BLaER1 (cell line): ENCODE data around the gene EP400.

Experiments used
- H3K27ac ChIP-seq: shearing (Covaris generic); formaldehyde crosslinking; 2 replicates; pipeline ENCODE4 v1.8.1; 2022
- H3K27me3 ChIP-seq: shearing (Covaris generic); formaldehyde crosslinking; 2 replicates; pipeline ENCODE4 v1.8.1; 2022
- H3K36me3 ChIP-seq: shearing (Covaris generic); formaldehyde crosslinking; 2 replicates; pipeline ENCODE4 v1.8.1; 2022
- H3K4me1 ChIP-seq: shearing (Covaris generic); formaldehyde crosslinking; 2 replicates; pipeline ENCODE4 v1.8.1; 2022
- H3K4me2 ChIP-seq: shearing (Covaris generic); formaldehyde crosslinking; 2 replicates; pipeline ENCODE4 v1.8.1; 2022
- H3K4me3 ChIP-seq: shearing (Covaris generic); formaldehyde crosslinking; 2 replicates; pipeline ENCODE4 v1.8.1; 2022
- H3K9ac ChIP-seq: shearing (Covaris generic); formaldehyde crosslinking; 2 replicates; pipeline ENCODE4 v1.8.1; 2022
- H3K9me3 ChIP-seq: shearing (Covaris generic); formaldehyde crosslinking; 2 replicates; pipeline ENCODE4 v1.8.1; 2022
- H4K20me1 ChIP-seq: shearing (Covaris generic); formaldehyde crosslinking; 2 replicates; pipeline ENCODE4 v1.8.1; 2022
- Cebpa-rat ChIP-seq: shearing (Covaris generic); IDR thresholded peaks from 2 replicates; pipeline ENCODE4 v1.8.1; 2022

The EP400 gene

DNA sequence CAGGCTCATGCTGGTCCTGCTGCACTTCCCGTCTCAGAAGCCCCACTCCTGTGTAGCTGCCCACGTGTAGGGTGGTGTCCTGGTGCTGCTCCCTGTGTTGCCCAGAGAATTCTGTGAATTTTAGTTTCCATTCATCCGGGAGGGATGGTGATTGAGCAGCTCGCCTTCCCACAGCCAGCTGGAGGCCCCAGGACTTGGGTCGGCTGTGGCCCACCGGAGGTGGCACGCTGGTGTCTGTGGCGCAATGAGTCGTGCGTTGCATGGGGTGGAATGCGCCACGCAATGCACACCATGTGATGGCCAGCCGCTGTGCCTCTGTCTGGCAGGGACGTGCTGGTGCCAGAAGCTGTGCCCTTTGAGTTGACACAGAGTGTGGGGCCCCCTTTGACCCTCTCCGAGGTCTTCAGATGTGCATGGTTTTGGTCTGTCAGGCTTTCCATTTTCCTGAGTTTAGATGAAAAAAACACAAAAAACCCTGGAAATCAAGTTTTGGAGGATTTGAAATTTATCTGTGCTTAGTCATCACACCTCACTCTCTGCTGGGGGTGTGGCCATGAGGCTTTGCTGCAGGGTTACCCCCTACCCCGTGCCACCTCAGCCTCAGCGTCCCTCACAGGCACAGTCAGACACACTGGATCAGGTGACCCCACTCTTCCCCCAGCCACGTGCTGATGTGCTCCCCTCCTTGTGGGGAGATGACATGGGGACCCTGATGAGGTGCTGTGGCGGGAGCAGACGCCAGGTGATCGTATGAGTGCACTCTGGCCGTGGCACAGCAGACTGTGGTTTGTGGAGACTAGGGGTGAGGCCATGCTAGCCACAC is 64.6 kb downstream of the EP400 start:
- Histone ChIP-seq H3K27me3 (no peaks in the 10 kb centered on the region), H3K36me3 (peaks cover 99% of the 10 kb centered on the region), H3K4me2 (no peak overlapping the region), H3K9ac (no peak overlapping the region), H3K4me1 (no peaks in the 10 kb centered on the region; the same call in 1 of the 2 replicates), H3K4me3 (no peak overlapping the region), H4K20me1 (no peaks in the 10 kb centered on the region; the same call in 1 of the 2 replicates), H3K9me3 (no peaks in the 10 kb centered on the region), H3K27ac (no peak overlapping the region)
- no peak for TF ChIP-seq Cebpa-rat

DNA sequence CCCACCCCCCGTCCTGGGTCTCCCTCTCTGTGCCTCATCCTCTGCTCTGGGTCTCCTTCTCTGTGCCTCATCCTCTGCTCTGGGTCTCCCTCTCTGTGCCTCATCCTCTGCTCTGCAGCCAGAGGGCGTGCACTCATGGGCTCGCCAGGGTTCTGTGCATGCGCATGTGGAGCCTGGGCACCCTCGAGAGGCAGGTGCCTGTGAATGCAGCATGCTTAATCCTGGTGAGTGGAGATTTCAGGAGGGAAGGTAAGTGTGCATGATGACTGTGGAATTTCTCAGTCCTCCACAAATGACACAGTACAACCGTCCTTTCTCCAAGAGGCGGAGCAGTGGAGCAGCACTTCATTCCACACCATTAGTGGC is 65.2 kb downstream of the EP400 start:
- Histone ChIP-seq H3K36me3 (peaks cover 100% of the 10 kb centered on the region), H3K9ac (no peak overlapping the region), H3K4me3 (no peak overlapping the region), H3K4me1 (no peaks in the 10 kb centered on the region), H3K4me2 (no peak overlapping the region), H3K9me3 (no peaks in the 10 kb centered on the region), H3K27ac (no peak overlapping the region), H4K20me1 (no peaks in the 10 kb centered on the region; the same call in 1 of the 2 replicates), H3K27me3 (no peaks in the 10 kb centered on the region)
- TF ChIP-seq Cebpa-rat: no peak

DNA sequence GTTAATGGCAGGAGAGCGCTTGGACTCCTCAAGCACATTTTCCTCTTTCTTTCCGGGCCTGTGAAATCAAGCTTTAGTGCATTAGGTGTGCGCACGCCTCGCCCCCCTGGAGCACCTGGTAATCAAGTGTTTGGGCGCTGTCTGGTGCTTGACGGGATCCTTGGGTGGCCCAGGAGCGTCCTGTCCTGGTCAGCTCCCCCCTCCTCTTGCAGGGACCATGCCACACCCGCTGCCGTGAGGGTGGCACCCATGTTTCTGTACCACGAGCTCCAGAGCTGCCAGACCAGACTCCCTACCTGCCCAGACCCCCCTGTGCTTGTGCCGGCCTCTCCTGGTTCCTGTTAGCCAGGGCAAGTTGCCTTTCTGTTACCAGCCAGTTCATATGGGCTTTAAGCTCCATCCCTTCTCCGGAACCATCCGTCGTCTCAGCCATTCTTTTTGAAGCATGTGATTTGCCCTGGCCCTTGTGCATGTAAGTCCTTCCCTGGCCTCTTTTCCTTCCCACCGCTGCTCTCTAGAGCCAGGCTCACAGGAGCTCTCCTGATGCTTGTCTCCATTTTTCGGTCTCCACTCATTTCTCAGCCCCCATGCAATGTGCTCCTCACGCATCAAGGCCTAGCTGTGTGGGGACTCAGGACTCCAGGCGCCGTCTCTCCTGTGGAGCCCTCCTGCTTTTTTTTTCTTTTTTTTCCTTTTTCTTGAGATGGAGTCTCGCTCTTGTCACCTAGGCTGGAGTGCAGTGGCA is 66.1 kb downstream of the EP400 start:
- no peak overlapping the region for H3K4me3 ChIP-seq
- no peaks in the 10 kb centered on the region for H3K9me3 ChIP-seq
- H3K27ac ChIP-seq: no peak overlapping the region
- H3K4me2 ChIP-seq: no peak overlapping the region
- H3K9ac ChIP-seq: no peak overlapping the region
- H4K20me1 ChIP-seq: no peaks in the 10 kb centered on the region; the same call in 1 of the 2 replicates
- TF ChIP-seq Cebpa-rat: no peak
- no peaks in the 10 kb centered on the region for H3K4me1 ChIP-seq
- no peaks in the 10 kb centered on the region for H3K27me3 ChIP-seq
- peaks cover 100% of the 10 kb centered on the region for H3K36me3 ChIP-seq

DNA sequence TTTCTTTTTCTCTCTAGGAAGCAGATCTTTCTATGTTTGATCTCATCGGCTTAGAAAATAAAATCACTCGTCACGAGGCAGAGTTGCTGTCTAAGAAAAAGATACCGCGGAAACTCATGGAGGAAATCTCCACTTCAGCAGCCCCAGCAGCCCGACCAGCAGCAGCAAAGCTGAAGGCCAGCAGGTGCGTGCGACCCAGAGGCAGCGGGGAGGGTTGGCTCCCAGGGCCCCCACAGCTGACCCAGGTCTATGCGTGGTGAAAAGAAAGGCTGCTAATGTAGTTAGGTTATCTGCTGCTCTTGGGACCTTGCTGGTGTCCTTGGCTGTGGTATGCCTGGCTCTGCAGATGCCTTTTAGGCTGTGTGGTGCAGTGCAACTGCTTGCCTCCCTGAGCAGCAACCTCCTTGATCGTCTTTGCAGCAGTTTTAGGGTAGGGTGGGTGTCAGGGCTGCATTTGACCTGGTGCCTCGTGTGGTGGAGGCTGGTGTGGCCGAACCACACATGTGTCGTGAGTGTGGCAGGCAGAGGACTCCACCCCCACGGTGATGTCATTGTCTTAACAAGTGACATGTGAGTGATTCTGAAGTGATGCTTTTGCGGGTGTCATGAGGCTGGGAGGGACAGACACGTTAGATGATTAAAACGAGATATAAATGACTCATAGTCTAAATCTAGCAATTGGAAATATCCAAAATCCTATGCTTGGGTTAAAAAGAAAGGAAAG is 68.6 kb downstream of the EP400 start:
- no peaks in the 10 kb centered on the region for H3K9me3 ChIP-seq
- no peak overlapping the region for H3K9ac ChIP-seq
- peaks cover 98% of the 10 kb centered on the region for H3K36me3 ChIP-seq

DNA sequence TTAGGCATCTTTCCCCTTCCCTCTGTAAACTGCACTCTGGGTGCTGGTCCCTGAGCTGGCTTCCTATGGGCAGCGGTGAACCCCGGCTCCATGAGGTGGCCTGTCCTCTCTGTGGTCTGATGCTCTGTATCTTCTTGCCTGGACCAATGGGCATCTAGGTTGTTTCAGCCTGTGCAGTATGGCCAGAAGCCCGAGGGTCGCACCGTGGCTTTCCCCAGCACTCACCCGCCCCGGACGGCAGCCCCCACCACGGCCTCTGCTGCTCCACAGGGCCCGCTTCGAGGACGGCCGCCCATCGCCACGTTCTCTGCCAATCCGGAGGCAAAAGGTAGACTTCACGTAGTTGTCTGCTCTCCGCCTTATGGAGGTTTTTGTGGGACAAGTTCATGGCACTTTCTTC is 70.1 kb downstream of the EP400 start:
- H3K9ac ChIP-seq: no peak overlapping the region
- no peak for TF ChIP-seq Cebpa-rat
- H3K27ac ChIP-seq: no peak overlapping the region
- no peaks in the 10 kb centered on the region for H3K9me3 ChIP-seq
- H3K4me2 ChIP-seq: no peak overlapping the region
- peaks cover 97% of the 10 kb centered on the region for H3K36me3 ChIP-seq
- no peaks in the 10 kb centered on the region for H3K27me3 ChIP-seq
- H4K20me1 ChIP-seq: no peaks in the 10 kb centered on the region; the same call in 1 of the 2 replicates
- no peak overlapping the region for H3K4me3 ChIP-seq
- no peaks in the 10 kb centered on the region for H3K4me1 ChIP-seq

More for the DNA sequence above, 68.6 kb downstream of the EP400 start:
- H3K4me2 ChIP-seq: no peak overlapping the region
- H3K27me3 ChIP-seq: no peaks in the 10 kb centered on the region
- H4K20me1 ChIP-seq: no peaks in the 10 kb centered on the region; the same call in 1 of the 2 replicates
- no peak overlapping the region for H3K27ac ChIP-seq
- no peak overlapping the region for H3K4me3 ChIP-seq
- TF ChIP-seq Cebpa-rat: no peak
- H3K4me1 ChIP-seq: no peaks in the 10 kb centered on the region

DNA sequence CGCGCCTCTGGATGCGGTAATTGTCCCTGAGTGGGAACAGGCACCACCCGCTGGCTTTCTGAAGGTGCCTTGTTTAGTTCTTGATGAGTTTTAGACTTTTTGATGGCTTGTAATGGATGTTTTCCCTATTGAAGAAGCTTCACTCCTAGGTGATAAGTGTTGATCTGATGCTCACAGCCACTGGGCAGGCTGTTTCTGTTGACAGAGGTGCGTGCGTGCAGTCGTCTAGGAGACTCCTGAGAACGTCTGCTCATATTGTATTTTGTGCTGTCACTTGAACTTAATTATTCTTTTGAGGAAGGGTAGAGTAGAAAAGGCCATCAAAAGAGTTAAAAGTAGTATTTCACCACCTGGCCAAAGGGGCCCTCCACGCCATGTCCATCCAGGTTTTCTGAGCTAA is 70.5 kb downstream of the EP400 start:
- Histone ChIP-seq H3K9me3 (no peaks in the 10 kb centered on the region), H3K27me3 (no peaks in the 10 kb centered on the region), H3K27ac (no peak overlapping the region), H3K4me3 (no peak overlapping the region), H3K9ac (no peak overlapping the region), H3K36me3 (peaks cover 97% of the 10 kb centered on the region), H4K20me1 (peaks cover 4% of the 10 kb centered on the region; the same call in 1 of the 2 replicates), H3K4me1 (no peaks in the 10 kb centered on the region), H3K4me2 (no peak overlapping the region)
- no peak for TF ChIP-seq Cebpa-rat

DNA sequence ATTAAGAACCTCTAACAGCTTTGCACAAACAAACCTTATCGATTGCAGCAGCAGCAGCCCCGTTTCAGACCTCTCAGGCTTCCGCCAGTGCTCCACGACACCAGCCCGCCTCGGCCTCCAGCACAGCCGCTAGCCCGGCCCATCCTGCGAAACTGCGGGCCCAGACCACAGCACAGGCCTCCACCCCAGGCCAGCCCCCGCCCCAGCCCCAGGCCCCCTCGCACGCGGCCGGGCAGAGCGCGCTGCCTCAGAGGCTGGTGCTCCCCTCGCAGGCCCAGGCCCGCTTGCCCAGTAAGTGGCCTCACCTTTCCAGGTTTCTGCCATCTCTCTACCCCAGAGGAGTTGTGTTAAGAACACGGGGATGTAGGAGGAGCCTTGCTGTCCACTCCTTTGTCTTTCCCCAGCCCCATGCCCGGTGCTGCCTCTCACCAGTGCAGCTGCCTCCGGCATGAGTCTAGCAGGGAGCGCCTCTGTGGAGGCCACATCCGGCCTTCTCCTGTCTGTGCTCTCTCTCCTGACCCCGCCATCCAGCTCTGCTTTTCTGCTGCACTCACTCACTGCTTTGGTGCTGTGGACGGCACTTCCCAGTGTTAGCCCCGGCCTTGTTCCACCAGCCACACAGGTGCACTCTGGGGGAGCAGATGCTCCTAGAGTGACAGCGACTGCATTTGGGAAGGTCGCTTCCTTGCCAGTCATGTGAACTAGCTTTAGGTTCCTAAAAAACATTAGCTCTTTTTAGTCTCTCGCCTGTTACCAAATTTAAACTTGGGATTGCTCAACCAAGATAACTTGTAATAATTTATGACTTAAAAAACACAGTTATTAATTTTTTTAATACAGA is 71.5 kb downstream of the EP400 start:
- no peaks in the 10 kb centered on the region for H3K27me3 ChIP-seq
- peaks cover 97% of the 10 kb centered on the region for H3K36me3 ChIP-seq
- H3K9ac ChIP-seq: no peak overlapping the region
- no peaks in the 10 kb centered on the region for H3K4me1 ChIP-seq
- no peak overlapping the region for H3K27ac ChIP-seq
- H3K4me3 ChIP-seq: no peak overlapping the region
- peaks cover 12% of the 10 kb centered on the region; the same call in 1 of the 2 replicates for H4K20me1 ChIP-seq
- TF ChIP-seq Cebpa-rat: no peak
- no peak overlapping the region for H3K4me2 ChIP-seq
- no peaks in the 10 kb centered on the region for H3K9me3 ChIP-seq

DNA sequence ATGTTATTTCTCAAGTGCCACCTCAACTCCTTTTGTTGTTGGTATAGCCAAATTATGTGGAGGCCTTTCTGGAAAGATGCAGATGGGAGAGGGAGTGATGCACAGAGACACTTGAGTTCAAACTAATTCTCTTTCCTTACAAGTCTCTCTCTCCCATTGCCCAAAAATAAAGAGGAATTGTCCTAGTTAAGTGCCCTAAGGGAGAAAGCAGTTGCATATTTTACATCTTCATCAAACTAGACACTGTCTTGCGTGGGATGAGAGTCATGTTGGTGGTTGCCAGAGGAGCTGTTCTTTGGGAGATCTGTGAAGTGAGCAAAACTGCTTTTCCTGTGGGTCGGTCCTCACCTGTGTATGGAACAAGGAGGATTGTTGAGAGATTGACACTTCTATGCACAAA is 72.2 kb downstream of the EP400 start:
- H3K27ac ChIP-seq: no peak overlapping the region
- H3K9ac ChIP-seq: no peak overlapping the region
- peaks cover 16% of the 10 kb centered on the region; the same call in 1 of the 2 replicates for H4K20me1 ChIP-seq
- H3K36me3 ChIP-seq: peaks cover 97% of the 10 kb centered on the region
- no peaks in the 10 kb centered on the region for H3K9me3 ChIP-seq
- H3K4me2 ChIP-seq: no peak overlapping the region
- no peaks in the 10 kb centered on the region; the same call in 1 of the 2 replicates for H3K4me1 ChIP-seq
- no peak overlapping the region for H3K4me3 ChIP-seq
- no peak for TF ChIP-seq Cebpa-rat
- no peaks in the 10 kb centered on the region for H3K27me3 ChIP-seq

DNA sequence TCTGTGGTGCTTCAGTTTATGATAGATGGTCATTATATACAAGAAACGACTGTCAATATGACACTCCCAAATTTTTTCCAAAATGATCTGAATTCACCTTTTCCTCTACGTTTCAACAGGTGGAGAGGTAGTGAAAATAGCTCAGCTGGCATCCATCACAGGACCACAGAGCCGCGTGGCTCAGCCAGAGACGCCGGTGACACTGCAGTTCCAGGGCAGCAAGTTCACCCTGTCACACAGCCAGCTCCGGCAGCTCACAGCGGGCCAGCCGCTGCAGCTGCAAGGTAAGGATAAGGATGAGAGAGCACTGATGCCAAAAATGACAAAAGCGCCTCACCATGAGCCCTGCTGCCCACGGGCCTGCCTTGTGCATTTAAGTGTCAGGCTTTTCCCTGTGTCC is 73.9 kb downstream of the EP400 start:
- Histone ChIP-seq H3K36me3 (peaks cover 97% of the 10 kb centered on the region), H3K9me3 (no peaks in the 10 kb centered on the region), H3K4me3 (no peak overlapping the region), H3K9ac (no peak overlapping the region), H3K4me1 (peaks cover 16% of the 10 kb centered on the region; the same call in 1 of the 2 replicates), H3K27me3 (no peaks in the 10 kb centered on the region), H3K4me2 (no peak overlapping the region), H3K27ac (no peak overlapping the region), H4K20me1 (peaks cover 31% of the 10 kb centered on the region; the same call in 1 of the 2 replicates)
- TF ChIP-seq Cebpa-rat: no peak
